GM12872 (cell line): ENCODE measurements around the gene ZNF524.

Experiments used
- CTCF ChIP-seq: IDR thresholded peaks from 3 replicates; pipeline ENCODE4 v1.5.1; 2011; ENCODE audit warnings: low read depth, mild to moderate bottlenecking, low read length, moderate library complexity; ENCODE audit not compliant: insufficient read depth

ZNF524 gene

GRCh38 chr19:55588738-55589137, 11.3 kb upstream of the ZNF524 start:
- no peak for TF ChIP-seq CTCF

DNA sequence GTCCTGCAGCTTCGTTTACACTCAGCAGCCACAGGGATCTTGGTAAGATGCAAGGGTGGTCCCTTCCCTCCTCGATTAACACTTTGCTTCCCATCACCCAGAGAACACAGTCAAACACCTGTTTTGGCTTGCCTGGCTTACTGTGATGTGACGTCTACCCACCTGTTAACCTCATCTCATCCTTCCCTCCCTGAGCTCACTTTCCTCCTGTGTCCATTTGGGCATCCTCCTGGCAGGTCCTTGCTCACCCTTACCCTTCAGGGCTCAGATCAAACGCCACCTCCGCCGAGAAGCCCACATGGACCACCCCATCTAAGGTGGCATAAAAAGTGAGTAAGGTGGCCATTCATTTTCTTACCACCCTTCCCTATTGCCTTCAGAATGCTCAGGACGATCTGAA, 10.0 kb upstream of the ZNF524 start:
- no peak for TF ChIP-seq CTCF

GRCh38 chr19:55590617-55591016, 9.5 kb upstream of the ZNF524 start:
- no peak for TF ChIP-seq CTCF

GRCh38 chr19:55591555-55591954, 8.5 kb upstream of the ZNF524 start:
- TF ChIP-seq CTCF = no peak

GRCh38 chr19:55592391-55593090, 7.5 kb upstream of the ZNF524 start:
- no peak for TF ChIP-seq CTCF

GRCh38 chr19:55593096-55593772, 6.9 kb upstream of the ZNF524 start:
- no peak for TF ChIP-seq CTCF

DNA sequence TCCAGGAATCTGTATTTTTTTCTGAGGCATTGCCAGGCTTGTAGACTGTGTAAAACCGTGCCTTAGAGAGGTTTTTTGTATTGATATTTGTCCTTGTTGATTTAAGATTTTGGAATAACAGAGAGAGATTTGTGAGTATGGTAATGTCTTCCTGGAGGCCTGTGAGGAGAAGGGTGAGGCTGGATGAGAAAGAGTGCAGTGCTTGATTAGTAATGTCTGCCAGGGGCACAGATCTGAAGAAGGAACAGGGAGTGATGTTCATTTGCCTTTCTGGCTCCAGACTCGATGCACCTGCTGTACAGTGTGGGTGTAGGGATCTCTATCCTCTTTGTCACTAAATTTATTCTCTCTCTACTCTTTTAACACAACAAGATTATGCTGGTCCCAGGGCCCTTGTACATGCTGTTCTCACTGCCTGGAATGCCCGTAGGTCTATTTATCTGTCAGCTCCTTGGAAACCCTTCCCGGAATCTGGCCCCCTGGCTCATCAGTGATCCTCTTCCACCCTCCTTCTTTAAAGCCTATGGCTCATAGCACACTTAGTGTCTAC, 5.0 kb upstream of the ZNF524 start:
- no peak for TF ChIP-seq CTCF
